Natural killer cell treated with Interleukin-12 subunit alpha and Interleukin-12 subunit beta and Interleukin-15 and Interleukin-18, amount 100 ng/mL, for 72 hours (primary cell): Measurements from ENCODE around the gene POTEJ. TPM values are rescaled to one million over a fixed set of nuclear protein-coding genes. Genes with fewer than 3 reads are reported as not detected.
"Not testable (repeated sequence)": the region's sequence is repeated elsewhere in the genome, so short reads cannot be mapped to it uniquely, and the experiment has no call there.

Experiments
- ATAC-seq, 2 donors: fragments of 150-1000 bp; cut with Tn5 transposase in 1 of 2; sonication (Bioruptor Pico), chemical (Tn5 transposase) in 1 of 2; 2 replicates each; pipeline ENCODE4 v1.10.0; 2021
- DNase-seq: peaks from one replicate; pipeline ENCODE4 v3.0.0; 2022; ENCODE audit warnings: low spot score
- H3K27ac Mint-ChIP-seq, 2 donors: 1 replicate in 1 of 2; 2 replicates in 1 of 2; pipeline ENCODE4 v1.8.0; 2022; ENCODE audit warnings: mixed read lengths in 2 of 2, mild to moderate bottlenecking in 1 of 2, moderate library complexity in 1 of 2
- H3K27me3 Mint-ChIP-seq, 2 donors: 1 replicate in 1 of 2; 2 replicates in 1 of 2; pipeline ENCODE4 v1.8.0; 2022; ENCODE audit warnings: mixed read lengths in 2 of 2
- H3K36me3 Mint-ChIP-seq: one replicate; pipeline ENCODE4 v1.8.0; 2022; ENCODE audit warnings: mixed read lengths
- H3K4me1 Mint-ChIP-seq, 2 donors: 1 replicate in 1 of 2; 2 replicates in 1 of 2; pipeline ENCODE4 v1.8.0; 2022; ENCODE audit warnings: low read depth in 2 of 2, mixed read lengths in 2 of 2, mild to moderate bottlenecking in 1 of 2
- H3K4me3 Mint-ChIP-seq: one replicate; pipeline ENCODE4 v1.8.0; 2022; ENCODE audit warnings: mixed read lengths
- H3K9me3 Mint-ChIP-seq: 2 replicates; pipeline ENCODE4 v1.8.0; 2022; ENCODE audit warnings: mixed read lengths
- total RNA-seq, 2 donors: library from RNA; stranded (reverse); gene quantifications; one replicate each; pipeline ENCODE4 v1.2.3, GENCODE V29; 2022

The POTEJ gene
- not detected for total RNA-seq

DNA sequence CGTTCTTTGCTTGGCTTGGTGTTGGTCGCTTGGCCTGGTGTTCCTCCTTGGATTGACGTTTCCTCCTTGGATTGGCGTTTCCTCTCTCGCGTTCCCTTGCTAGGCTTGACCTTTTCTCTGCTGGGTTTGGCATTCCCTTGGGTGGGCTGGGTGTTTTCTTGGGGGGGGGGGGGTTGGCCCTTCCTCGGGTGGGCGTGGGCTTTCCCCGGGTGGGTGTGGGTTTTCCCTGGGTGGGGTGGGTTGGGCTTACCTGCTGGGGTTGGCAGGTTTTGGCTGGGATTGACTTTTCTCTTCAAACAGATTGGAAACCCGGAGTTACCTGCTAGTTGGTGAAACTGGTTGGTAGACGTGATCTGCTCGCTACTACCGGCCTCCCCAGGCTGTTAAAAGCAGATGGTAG is at the start of gene POTEJ:
Gene POTEJ, plus strand, starts transcription at position 301 of the 400 bp plus-strand sequence. Its CDS starts 93 bp downstream, at position 394.
- H3K4me3 Mint-ChIP-seq, H3K27me3 Mint-ChIP-seq, DNase-seq, H3K36me3 Mint-ChIP-seq, H3K27ac Mint-ChIP-seq, H3K9me3 Mint-ChIP-seq, H3K4me1 Mint-ChIP-seq, ATAC-seq: not testable (repeated sequence)

DNA sequence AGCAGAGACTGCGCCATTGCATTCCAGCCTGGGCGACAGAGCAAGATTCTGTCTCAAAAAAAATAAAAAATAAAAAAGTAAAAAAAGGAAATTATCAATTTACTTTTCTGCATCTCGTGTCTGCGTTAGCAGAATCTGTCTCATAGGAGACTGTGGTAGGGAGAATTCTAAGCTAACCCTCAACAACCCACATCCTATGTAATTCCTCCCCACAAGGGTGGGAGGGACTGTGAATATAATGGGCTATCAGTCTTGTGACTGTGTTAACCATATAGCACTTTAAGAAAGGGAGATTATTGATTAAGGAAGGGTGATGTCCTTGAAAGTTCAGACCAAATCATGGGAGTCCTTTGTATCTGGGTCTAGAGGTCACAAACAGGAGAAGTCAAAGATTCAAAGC is 45.1 kb upstream of the POTEJ start:
- not testable (repeated sequence) for H3K27me3 Mint-ChIP-seq, H3K4me1 Mint-ChIP-seq, H3K27ac Mint-ChIP-seq, H3K36me3 Mint-ChIP-seq, H3K4me3 Mint-ChIP-seq, H3K9me3 Mint-ChIP-seq, DNase-seq
- ATAC-seq: peak; percentile 51 to 68

DNA sequence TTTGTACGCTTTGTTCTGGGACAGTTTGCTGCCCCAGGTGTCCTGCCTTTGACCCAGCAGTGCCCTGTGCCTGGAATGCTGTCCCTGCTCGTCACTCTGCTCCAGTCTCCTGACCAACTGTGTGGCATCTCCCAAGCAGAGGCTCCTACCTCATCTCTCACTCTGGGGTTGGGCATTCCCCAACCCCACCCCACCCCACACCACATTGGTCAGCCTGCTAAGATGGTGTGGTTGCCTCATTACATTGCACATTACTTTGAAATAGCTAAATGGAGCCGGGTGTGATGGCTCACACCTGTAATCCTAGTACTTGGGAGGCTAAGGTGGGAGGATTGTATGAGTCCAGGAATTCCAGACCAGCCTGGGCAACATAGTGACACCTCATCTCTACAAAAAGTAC is 39.3 kb upstream of the POTEJ start:
- H3K4me1 Mint-ChIP-seq: not testable (repeated sequence)

DNA sequence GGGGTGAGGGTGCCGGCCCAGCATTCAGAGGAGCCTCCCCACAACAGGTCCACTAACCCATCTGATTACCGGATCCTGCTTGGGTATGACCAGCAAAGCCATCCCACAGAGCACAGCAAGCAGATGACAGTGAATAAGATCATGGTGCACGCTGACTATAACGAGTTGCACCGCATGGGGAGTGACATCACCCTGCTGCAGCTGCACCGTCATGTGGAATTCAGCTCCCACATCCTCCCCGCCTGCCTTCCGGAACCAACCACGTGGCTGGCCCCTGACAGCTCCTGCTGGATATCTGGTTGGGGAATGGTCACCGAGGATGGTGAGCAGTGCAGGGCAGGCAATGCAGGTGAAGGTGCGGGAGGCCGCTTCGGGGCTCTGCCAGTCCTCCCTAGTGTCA is 37.0 kb upstream of the POTEJ start:
- not testable (repeated sequence) for ATAC-seq, H3K27me3 Mint-ChIP-seq, H3K4me3 Mint-ChIP-seq, H3K36me3 Mint-ChIP-seq, H3K9me3 Mint-ChIP-seq, H3K4me1 Mint-ChIP-seq, H3K27ac Mint-ChIP-seq
- DNase-seq: peak; percentile 37

More for the DNA sequence above, 39.3 kb upstream of the POTEJ start:
- H3K36me3 Mint-ChIP-seq, H3K4me3 Mint-ChIP-seq, H3K27me3 Mint-ChIP-seq, H3K9me3 Mint-ChIP-seq, H3K27ac Mint-ChIP-seq, DNase-seq: not testable (repeated sequence)
- ATAC-seq: peak; percentile 28 to 71

DNA sequence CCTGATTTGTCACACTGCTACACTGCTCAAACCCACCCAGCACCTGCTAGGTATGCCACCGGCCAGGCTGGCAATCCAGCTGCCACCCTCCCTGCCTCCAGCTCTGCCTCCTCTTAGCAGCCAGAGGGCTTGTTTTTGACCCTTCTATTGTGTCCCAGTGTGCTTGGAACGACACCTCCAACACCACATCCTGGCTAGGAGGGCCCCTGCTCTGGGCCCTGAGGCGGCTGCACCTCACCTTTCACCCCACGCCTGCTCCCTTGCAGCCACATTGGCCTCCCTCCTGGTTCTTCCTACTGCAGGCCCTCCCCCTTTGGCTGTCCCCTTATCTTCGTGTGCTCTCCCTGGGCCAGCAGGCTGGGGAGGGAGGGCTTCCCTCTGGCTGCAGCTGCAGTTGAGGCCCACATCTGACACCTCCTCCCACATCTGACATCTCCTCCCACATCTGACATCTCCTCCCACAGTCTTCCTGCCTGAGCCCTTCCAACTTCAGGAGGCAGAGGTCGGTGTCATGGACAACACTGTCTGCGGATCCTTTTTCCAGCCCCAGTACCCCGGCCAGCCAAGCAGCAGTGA is 34.9 kb upstream of the POTEJ start:
- DNase-seq, H3K27ac Mint-ChIP-seq, H3K9me3 Mint-ChIP-seq, H3K36me3 Mint-ChIP-seq, H3K27me3 Mint-ChIP-seq, H3K4me3 Mint-ChIP-seq, H3K4me1 Mint-ChIP-seq: not testable (repeated sequence)
- ATAC-seq: peak; percentile 73 to 76

DNA sequence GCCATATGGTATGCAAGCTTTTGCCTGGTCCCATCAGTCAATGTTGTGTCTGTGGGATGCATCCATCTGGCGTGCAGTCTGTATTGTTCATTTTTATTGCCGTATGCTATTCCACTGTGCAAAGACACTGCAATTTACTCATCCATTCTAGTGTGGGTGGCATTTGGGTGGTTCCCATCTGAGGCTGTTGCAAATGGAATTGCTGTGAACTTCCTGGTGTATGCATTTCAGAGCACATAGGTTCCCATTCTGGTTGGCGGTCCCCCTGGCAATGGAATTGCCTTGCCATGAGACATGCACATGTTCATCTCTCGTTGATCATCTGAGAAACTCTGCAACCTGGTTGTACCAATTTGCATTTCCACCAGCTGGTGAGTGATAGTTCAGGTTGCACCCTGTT is 33.7 kb upstream of the POTEJ start:
- not testable (repeated sequence) for H3K27ac Mint-ChIP-seq, DNase-seq, H3K27me3 Mint-ChIP-seq, H3K9me3 Mint-ChIP-seq, H3K4me1 Mint-ChIP-seq, ATAC-seq, H3K4me3 Mint-ChIP-seq, H3K36me3 Mint-ChIP-seq

DNA sequence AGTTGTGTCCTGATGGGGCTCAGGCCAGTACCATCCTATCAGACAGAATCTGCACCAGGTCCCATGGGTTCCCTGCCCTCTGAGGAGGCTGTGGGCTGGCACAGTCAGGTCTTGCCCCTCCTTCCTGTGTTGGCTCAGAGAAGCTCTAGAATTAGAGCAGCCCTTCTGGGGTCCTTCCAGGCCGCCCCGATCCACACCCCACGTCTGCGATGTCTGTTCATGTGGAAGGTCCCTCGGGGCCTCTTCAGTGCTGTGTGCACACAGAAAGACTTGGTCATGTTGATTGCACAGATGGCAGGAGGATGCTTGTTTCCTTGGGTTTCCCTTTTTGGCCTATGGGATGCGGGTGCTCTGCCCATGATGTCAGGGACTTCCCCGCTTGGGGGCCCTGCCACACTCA is 32.1 kb upstream of the POTEJ start:
- H3K4me3 Mint-ChIP-seq, DNase-seq, H3K27me3 Mint-ChIP-seq, H3K9me3 Mint-ChIP-seq, H3K27ac Mint-ChIP-seq, H3K36me3 Mint-ChIP-seq, ATAC-seq, H3K4me1 Mint-ChIP-seq: not testable (repeated sequence)

DNA sequence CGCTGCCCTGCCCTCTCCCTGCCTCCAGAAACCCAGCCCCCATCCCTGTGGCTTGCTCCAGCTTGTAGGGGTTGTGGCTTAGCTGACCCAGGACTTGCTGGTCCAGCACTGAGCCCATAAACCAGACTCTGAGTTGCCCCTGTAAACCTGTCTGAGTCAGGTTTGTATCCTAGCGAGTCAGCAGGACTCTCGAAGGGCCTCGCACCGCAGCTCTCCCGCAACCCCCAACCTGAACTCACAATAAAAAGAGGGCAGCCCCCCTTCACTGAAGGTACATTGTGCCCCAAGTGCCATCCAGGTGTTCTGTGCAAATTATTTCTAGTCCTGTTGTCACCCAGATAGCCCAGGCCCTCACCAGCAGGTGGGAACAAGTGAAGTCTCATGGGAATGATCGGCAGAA is 29.7 kb upstream of the POTEJ start:
- H3K4me1 Mint-ChIP-seq, ATAC-seq, H3K27me3 Mint-ChIP-seq, H3K9me3 Mint-ChIP-seq, H3K27ac Mint-ChIP-seq, H3K36me3 Mint-ChIP-seq, H3K4me3 Mint-ChIP-seq: not testable (repeated sequence)
- DNase-seq: peak; percentile 20

DNA sequence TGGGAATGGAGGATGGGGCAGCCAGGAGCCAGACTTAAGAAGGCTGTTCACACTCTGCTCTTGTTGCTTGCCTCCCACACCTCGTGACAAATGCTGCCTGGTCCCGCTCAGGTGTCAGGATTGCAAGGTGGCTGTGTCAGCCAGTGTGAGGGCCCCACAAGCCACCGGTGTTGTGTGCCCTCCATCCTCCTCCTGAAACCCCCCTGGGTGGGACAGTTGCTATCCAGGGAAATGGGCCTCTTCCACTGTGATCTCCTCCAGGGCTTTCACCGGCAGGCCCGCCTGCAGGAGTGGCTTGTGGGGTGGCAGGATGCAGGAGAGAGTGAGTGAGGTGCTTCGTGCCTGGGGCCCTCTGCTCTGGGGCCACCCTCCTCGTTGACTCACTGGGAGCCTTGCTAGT is 28.3 kb upstream of the POTEJ start:
- ATAC-seq: peak in 1 of 2 donors; percentile 15
- not testable (repeated sequence) for DNase-seq

DNA sequence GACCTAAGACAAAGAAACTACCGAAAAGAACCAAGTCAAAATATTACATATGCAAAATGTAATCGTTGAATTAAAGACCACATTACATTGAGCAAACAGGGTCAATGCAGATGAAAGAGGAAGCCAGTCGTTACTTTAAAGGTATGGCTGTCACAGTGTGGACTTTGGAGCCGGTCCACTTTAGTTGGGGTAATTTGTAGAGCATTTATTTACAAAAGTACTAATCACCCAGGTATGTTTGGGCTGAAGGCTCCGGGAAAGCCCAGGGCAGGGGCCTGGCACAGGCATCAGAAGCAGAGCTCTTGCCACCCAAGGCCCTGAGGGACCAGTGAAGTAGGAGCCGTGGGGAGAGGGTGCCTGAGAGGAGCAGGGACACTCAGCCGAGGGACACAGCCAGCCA is 27.7 kb upstream of the POTEJ start:
- not testable (repeated sequence) for H3K27me3 Mint-ChIP-seq, H3K4me1 Mint-ChIP-seq, H3K9me3 Mint-ChIP-seq, ATAC-seq, DNase-seq, H3K36me3 Mint-ChIP-seq, H3K27ac Mint-ChIP-seq, H3K4me3 Mint-ChIP-seq

More for the DNA sequence above, 28.3 kb upstream of the POTEJ start:
- H3K36me3 Mint-ChIP-seq, H3K4me1 Mint-ChIP-seq, H3K9me3 Mint-ChIP-seq, H3K4me3 Mint-ChIP-seq, H3K27ac Mint-ChIP-seq, H3K27me3 Mint-ChIP-seq: not testable (repeated sequence)

DNA sequence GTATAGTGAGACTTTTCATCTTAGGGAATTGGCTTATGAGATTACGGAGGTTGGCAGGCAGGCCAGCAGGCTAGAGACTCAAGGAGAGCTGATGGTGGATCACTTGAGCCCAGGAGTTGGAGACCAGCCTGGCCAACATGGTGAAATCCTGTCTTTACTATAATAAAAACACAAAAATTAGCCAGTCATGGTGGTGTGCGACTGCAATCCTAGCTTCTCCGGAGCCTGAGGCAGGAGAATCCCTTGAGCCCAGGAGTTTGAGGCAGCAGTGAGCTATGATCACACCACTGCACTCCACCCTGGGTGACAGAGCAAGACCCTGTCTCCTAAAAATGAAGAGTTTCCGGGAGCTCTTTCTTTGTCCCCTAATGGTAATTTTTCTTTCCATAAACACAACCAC is 26.5 kb upstream of the POTEJ start:
- not testable (repeated sequence) for H3K27me3 Mint-ChIP-seq, H3K4me1 Mint-ChIP-seq, H3K9me3 Mint-ChIP-seq, H3K4me3 Mint-ChIP-seq, DNase-seq, ATAC-seq, H3K36me3 Mint-ChIP-seq, H3K27ac Mint-ChIP-seq

DNA sequence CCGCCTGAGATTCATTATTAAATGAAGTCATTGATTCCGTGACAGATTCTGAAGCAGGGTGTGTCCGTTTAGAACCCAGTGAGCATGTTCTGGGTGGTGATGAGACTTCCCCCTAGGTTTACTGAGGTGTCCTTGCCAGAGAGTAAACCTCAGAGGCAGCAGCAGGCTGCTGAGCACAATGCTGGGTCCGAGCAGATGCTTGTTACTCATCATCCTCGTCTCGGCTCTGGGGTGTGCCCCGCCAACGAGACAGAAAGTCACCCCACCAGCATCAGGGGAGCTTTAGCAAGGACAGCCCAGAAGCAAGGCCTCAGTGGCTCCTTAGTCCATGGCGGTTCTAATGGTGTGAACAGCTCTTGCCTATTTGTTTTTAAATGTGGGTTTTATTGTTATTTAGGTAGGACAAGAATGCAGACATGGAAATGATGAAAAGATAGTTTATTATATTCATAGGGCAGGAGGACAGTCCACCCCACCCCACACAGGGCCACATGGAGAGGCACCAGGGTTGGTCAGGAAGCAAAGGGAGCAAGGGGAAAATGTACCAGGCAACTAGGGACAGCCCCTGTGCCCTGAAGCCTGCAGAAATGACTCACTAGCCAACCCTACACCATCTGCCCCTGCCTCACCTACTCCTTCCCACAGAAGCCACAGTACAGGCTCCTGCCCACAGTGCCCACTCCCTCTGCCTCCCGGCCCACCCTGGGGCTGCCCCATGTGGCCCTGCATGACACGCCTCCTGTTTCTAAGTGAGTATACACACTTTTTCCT is 22.4 kb upstream of the POTEJ start:
- H3K4me1 Mint-ChIP-seq, H3K4me3 Mint-ChIP-seq, H3K36me3 Mint-ChIP-seq, H3K9me3 Mint-ChIP-seq, H3K27me3 Mint-ChIP-seq, H3K27ac Mint-ChIP-seq: not testable (repeated sequence)
- DNase-seq: peak; percentile 44
- ATAC-seq: peak; percentile 96 to 98

DNA sequence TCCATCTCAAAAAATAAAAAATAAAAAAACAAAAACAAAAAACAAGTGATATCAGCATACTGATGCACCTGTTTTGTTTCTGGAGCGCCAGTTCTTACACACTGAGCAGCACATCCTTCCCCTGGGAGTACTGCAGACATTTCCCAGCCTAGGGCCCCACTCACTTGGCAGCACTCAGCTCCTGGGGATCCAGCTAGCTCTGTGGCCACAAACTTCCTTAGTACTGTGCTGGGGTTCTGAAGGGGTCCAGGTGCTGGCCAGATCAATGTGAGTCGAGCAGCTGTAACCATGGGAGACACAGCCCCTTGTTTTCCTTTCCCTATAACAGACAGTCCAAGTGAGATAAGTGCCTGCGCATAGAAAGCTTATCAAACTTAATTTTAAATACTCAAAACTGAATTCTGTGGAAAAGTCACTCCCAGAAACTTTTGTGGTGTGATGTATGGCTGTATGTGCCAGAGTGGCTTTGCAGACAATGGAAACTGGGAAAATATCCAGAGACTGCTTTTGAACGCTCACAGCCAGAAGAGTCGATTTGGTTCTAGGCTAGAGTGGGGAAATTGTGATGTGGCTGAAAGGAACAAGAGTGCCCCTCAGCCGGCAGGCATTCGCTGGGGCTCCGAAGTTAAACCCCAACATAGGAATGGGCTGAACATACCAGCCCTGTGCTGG is 20.9 kb upstream of the POTEJ start:
- not testable (repeated sequence) for H3K9me3 Mint-ChIP-seq, H3K27me3 Mint-ChIP-seq

DNA sequence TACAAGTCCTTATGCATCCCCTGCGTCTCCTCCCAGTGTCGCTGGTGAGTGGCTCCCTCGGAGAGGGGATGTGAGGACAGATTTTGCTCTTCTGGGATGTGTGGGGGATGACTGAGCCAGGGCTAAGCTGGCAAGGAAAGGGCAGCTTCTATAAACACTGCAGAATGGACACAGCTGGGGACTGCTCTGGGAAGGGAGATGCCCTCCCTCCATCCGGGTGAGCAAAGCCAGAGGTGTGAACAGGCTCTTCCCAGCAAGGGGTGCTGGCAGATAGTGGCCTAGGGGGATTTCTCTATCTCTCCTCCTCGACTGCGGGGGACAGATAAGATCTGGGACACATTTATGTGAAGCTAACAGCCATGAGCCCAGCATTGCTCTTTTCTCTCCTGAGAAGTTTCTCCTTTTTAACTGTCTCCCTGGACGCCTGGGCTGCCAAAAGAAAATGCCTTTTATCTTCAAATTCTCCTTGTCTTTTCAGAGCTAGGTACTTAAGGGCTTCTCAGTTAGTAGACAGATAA is 20.3 kb upstream of the POTEJ start:
- H3K4me3 Mint-ChIP-seq, H3K27me3 Mint-ChIP-seq, H3K9me3 Mint-ChIP-seq, DNase-seq, H3K27ac Mint-ChIP-seq, ATAC-seq, H3K4me1 Mint-ChIP-seq, H3K36me3 Mint-ChIP-seq: not testable (repeated sequence)

More for the DNA sequence above, 20.9 kb upstream of the POTEJ start:
- not testable (repeated sequence) for H3K36me3 Mint-ChIP-seq, H3K27ac Mint-ChIP-seq, ATAC-seq, H3K4me1 Mint-ChIP-seq, H3K4me3 Mint-ChIP-seq, DNase-seq
